GM18870 (cell line): ENCODE data around the gene LENG1.
"Not testable (repeated sequence)": the region's sequence is repeated elsewhere in the genome, so short reads cannot be mapped to it uniquely, and the experiment has no call there.

ENCODE experiments used
- ATAC-seq: cut with Tn5 transposase; IDR thresholded peaks from one replicate; pipeline ENCODE4 v1.9.1; 2021; ENCODE audit warnings: moderate library complexity; ENCODE audit not compliant: unreplicated experiment

LENG1 gene

DNA sequence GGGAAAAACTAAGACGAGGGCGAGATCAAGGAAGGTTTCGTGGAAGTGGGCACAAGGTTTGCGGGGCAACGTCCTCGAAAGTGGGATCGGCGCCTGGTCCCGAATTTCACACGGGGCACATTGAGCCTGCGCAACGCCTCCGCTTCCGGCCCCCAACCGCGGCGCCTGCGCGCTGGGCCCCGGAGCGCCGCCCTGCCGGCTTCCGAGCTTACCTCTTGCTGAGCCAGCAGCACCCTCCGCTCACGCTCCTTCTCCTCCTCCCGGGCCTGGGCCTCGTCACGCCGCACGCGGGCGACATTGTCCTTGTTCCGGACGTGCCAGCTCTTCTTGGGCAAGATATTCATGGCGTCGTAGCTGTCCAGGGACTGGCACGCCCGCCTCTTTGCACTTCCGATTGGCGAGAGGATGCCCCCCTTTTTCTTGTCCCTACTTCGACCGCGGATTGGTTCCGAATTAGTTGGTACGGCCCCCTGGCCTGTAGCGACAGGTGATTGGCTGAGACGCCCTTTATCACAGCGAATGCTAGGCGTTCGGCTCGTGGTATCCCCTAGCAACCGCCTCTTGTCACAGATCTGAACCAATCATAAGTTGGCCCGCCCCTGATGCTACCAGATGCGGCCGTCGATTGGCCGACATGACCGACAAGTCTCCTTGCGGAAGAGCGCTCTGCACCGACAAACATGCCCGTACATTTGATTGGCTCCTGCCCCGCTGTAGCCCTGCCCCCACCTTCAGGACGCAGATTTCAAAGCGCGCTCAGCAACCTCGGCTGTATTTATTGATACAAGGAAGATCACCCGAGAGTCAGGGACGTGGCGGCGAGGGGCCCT, at the start of gene LENG1:
Gene LENG1, minus strand, starts transcription at position 370 of the 830 bp plus-strand sequence. Its CDS starts 26 bp downstream, at position 344.
- peak; percentile 96 for ATAC-seq

DNA sequence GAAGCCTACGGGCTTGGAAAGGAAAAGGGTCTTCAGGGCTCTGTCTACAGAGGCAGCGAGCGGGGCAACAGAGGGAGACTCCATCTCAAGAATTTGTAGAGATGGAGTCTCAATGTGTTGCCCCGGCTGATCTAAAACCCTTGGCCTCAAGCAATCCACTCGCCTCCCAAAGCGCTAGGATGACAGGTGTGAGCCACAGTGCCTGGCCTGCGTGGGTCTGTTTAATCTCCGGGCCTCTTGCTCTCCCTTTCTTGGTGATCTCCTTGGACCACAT, 49.2 kb upstream of the LENG1 start:
- no peak for ATAC-seq

DNA sequence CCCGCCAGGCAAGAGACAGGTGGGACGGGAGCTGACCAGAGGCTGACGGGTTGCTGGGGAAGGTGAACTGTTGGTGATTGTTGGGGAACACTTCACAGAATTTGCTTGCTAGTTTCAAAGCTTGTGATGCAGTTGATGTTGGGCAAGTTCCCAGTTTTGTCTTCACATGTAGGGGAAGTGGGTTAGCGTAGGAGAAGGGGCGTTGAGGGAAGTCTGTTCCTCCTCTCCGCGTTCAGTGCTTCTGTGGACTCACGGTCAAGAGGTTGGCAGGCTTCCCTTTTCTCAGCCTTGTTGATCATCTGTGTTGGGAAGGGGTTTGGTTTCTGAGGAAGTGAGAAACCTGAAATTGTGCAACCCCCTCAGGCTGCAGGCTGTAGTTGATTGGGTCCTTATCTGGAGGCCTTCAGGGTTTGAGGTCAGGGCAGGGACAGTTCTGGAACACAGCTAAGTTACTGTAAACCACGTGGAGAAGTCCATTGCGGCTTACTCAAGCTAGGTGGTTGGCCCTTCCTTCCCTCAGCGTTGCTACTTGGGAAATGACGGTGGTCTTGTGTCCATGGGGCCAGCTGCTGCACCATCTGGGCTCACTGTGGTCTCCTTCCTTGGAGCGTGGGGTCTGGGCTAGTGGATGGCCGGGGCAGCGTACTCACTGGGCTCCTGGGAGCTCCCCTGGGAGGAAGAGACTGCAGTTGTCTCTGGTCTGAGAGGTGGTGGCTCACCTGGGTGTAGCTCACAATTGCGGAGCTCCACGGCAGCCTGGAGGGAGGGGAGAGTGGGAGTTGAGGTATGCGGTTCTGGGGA, 48.7 kb upstream of the LENG1 start:
- no peak for ATAC-seq

DNA sequence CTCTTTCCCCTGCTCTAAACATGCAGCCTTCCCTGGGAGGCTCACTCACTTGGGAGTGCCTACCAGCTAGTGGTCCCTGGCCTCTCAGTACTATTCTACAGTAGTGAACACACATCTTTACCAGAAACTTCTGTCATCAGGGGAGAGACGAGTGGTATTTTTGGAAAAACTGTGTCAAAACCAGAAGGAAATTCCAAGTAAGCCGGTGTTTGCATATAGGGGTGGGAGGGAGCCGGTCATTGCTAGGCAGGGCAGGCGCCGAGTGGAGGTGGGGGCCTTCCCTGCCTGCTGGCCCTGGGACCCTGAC, 48.1 kb upstream of the LENG1 start:
- no peak for ATAC-seq

DNA sequence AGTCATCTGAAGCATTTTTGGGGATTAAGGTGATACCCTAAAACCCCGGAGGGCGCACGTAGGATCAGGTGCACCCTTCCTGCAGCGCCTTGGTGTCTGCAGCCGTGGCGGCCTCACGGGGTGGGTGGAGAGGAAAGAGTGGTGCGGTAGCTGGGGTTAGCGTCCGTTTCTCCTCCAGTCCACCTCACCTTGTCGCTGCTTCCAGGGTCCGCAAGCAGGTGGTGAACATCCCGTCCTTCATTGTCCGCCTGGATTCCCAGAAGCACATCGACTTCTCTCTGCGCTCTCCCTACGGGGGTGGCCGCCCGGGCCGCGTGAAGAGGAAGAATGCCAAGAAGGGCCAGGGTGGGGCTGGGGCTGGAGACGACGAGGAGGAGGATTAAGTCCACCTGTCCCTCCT, 47.7 kb upstream of the LENG1 start:
- ATAC-seq: not testable (repeated sequence)

DNA sequence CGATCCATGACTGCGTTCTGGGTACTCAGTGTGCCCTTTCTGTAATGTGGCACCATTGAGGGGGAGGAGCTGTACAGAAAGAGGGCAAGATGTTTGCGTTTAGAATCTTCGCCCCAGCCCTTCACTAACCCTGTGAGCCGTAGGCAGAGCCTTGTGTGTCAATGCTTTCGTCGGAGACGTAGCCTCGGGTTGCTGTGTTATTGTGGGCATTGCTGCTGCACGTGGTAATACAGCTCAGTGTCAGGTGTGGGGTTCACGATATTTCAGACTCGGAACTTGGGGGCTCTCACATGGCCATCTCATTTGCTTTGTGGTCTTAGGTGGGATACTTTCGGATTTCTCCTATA, 47.3 kb upstream of the LENG1 start:
- no peak for ATAC-seq

DNA sequence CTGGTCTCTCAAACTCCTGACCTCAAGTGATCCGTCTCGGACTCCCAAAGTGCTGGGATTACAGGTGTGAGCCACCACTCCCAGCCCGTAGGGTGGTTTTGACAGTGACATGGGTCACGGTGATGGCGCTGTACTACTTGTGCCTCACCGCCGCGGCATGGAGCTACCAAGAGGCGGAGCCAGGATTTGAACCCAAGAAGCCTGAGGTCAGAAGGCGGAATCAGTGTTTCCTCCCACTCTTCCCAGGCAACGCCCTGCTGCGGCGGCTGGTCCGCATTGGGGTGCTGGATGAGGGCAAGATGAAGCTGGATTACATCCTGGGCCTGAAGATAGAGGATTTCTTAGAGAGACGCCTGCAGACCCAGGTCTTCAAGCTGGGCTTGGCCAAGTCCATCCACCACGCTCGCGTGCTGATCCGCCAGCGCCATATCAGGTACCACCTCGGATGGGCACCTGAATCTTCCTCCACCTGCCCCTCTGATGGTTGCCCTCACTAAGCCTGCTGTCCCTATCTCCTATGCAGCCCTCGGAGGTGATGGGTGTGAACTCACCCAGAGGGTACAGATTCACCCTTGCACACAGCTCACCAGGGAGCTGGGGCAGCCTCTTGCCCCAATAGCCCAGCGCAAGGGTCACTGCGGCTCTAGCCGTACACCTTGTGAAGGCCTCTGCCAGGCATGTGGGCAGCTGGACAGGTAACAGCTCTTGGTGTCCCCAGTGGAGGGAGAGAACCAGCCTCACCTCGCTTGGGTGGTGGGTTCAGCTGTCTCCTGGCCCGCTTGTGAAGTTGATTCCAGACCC, 46.7 kb upstream of the LENG1 start:
- ATAC-seq: no peak

DNA sequence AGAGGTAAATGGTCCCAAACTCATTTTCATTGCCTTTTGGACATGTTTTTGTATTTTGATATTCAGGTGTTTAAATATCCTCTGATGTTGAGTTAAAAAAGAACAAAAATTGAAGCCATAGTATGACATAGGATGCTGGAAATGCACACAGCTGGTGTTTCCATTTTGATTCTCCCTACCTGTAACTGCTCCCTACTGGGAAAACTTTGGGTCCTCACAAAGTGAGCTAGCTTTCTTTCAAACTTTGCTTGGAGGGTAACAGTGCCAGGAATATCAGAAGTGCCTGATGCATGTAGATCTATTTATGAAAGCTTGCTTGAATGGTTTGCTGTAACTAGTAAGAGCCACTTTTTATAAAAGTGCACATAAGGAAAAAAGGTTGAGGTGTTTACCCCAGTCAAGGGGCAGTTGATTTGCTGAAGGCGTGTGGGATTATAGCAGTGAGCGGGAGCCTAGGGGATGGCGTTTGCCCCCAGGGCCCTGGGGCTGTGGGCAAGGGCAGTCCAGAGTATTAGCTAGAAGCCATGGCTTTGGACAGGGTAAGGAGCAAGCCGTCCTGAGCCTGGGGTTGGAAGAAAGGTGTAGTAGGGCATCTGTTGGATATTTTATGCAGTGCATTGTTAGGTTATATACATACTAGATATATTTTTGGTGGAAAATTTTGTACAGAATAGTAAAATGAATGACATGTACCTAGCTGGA, 45.4 kb upstream of the LENG1 start:
- no peak for ATAC-seq

DNA sequence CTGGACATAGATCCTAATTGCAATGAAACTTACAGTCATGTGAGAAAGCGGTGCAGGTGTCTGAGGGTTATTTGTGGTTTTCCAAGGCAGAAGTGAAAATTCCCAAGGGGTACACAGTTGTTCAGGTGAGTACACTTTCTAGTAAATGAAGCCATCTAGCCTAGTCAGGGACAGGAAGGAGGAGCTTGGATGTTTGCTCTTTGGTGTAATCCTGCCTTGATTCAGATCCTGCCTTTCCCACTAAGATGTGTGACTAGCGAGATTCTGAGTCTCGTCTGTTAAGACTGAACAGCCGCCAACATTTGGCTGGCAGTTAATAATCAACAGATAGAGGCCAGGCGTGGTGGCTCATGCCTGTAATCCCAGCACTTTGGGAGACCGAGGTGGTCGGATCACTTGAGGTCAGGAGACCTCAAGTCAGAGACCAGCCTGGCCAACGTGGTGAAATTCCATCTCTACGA, 43.7 kb upstream of the LENG1 start:
- no peak for ATAC-seq

DNA sequence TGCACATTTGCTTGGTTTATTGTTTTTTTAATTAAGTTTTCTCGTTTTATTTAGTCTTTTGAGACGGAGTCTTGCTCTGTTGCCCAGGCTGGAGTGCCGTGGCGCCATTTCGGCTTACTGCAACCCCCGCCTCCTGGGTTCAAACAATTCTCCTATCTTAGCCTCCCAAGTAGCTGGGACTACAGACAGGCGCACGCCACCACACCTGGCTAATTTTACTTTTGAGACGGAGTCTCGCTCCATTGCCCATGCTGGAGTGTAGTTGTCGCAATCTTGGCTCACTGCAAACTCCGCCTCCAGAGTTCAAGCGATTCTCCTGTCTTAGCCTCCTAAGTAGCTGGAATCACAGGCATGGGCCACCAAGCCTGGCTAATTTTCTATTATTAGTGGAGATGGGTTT, 42.5 kb upstream of the LENG1 start:
- no peak for ATAC-seq

DNA sequence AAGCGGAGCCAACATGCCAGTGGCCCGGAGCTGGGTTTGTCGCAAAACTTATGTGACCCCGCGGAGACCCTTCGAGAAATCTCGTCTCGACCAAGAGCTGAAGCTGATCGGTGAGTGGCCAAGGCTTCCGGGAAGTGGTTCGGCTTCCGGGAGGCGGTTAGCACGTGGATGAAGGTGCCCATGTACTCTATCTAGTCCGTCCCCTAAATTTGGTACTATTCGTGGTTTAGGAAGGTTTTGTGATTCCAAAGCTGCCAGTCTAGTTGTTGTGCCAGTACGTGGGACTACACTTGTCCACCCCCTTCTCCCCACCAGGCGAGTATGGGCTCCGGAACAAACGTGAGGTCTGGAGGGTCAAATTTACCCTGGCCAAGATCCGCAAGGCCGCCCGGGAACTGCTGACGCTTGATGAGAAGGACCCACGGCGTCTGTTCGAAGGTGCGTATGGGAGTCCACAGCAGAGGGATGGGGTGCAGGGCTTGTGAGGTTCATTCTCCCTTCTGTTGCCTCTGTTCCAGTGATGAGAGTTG, 41.7 kb upstream of the LENG1 start:
- no peak for ATAC-seq

DNA sequence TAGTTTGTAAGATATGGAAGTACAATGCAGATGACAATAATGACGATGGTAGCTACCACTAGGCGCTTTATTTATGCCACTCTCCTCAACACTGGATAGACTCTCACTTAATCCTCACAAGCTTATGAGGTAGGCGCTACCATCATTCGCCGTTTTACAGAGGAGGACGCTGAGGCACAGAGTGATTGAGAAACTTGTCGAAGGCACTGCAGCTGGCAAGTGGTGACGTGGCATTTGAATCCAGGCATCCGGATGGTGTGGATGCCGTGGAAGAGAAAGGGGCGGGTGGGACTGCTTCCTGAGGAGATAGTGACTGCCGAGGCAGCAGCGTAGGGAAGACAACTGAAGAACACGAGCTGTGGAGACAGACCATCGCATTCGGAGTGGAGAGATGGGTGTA, 39.9 kb upstream of the LENG1 start:
- ATAC-seq: no peak

DNA sequence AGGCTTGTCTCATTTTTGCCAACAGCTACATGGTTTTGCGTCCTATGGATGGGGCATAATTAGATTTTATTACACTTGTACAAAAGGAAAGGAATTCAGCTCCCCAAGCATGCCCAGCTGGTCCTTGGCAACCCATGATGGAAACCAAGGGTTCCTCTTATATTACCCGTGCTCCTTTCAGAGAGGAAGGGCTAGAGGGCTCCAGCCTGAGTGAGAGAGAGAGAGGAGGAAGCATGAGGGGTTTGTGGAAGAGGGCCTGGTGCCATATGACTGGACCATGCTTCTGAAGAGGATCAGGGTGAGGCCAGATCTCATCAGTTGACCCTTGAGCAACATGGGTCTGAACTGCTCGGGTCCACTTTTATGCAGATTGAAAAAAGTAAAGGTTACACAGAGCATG, 37.6 kb upstream of the LENG1 start:
- ATAC-seq: no peak

DNA sequence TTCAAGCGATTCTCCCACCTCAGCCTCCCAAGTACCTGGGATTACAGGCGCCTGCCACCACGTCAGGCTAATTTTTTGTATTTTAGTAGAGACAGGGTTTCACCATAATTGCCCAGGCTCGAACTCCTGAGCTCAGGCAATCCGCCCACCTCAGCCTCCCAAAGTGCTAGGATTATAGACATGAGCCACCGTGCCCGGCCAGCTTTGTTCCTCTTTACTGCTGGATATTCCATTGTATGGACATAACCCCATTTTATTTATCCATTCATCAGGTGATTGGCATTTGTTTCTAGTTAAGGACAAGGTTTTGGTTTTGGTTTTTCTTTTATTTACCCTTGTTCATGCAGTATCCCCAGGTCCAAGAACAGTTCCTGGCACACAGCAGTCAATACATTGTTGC, 37.0 kb upstream of the LENG1 start:
- no peak for ATAC-seq

DNA sequence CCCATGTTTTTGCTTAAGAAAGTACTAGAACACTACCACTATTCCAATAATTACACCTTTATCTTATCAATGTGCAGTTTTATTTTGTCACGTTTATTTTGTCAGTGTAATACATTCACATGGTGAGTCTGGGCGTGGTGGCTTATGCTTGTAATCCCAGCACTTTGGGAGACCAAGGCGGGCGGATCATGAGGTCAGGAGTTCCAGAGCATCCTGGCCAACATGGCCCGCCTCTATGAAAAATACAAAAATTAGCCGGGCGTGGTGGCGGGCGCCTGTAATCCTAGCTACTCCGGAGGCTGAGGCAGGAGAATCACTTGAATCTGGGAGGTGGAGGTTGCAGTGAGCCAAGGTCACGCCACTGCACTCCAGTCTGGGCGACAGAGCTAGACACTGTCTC, 34.9 kb upstream of the LENG1 start:
- not testable (repeated sequence) for ATAC-seq

DNA sequence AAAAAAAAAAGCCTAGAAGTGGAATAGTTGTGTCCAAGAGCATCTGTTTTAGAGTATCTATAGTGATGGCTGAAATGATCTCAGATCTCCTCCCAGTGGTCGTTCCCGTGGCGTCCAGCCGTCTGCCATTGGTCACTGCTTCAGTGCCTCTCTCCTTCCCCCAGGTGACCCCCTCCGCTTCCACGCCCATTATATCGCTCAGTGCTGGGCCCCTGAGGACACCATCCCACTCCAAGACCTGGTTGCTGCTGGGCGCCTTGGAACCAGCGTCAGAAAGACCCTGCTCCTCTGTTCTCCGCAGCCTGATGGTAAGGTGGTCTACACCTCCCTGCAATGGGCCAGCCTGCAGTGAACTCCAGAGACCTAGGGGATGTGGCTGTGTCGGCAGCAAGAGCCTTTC, 33.5 kb upstream of the LENG1 start:
- ATAC-seq: no peak

DNA sequence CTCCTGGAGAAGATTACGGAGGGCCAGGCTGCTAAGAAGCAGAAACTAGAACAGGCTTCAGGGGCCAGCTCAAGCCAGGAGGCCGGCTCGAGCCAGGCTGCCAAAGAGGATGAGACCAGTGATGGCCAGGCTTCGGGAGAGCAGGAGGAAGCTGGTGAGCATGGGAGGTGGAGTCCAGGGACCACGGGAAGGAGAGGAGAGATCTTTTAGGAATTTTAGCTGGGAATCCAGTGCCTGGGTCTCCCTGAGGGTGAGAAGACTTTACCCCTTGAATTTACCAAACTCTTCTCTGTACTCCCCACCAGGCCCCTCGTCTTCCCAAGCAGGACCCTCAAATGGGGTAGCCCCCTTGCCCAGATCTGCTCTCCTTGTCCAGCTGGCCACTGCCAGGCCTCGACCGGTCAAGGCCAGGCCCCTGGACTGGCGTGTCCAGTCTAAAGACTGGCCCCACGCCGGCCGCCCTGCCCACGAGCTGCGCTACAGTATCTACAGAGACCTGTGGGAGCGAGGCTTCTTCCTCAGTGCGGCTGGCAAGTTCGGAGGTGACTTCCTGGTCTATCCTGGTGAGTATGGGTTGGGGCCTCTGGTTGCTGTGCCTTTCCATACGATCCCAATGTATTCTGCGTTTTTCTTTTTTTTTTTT, 32.4 kb upstream of the LENG1 start:
- ATAC-seq: no peak

DNA sequence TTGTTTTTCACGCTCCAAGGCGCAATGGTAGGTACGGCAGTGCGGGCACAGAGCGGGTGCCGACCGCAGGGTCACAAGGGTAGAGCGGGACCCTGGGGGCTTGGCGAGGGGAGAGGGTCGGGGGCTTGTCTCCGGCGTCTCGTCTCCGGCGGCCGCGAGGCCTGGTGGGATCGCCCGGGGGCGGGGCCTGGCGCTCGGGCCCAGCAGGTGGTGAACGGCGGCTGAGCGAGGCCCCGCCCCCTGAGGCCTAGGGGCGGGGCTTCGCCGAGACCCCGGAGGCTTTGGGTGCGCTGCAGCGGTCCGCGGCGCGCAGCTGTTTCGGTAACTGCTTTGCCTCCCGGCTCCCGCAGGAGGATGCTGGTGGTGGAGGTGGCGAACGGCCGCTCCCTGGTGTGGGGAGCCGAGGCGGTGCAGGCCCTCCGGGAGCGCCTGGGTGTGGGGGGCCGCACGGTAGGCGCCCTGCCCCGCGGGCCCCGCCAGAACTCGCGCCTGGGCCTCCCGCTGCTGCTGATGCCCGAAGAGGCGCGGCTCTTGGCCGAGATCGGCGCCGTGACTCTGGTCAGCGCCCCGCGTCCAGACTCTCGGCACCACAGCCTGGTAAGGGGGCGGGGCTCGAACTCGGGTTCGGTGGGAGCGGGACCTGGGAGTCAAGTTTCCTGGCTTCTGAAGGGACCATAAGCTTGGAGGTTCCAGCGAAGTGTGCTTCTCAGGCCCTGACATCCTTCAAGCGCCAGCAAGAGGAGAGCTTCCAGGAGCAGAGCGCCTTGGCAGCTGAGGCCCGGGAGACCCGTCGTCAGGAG, 31.7 kb upstream of the LENG1 start, which contains the start of gene TSEN34:
Gene TSEN34, plus strand, starts transcription at position 298 of the 800 bp plus-strand sequence. Its CDS starts 57 bp downstream, at position 355.
- peak; percentile 14 for ATAC-seq

DNA sequence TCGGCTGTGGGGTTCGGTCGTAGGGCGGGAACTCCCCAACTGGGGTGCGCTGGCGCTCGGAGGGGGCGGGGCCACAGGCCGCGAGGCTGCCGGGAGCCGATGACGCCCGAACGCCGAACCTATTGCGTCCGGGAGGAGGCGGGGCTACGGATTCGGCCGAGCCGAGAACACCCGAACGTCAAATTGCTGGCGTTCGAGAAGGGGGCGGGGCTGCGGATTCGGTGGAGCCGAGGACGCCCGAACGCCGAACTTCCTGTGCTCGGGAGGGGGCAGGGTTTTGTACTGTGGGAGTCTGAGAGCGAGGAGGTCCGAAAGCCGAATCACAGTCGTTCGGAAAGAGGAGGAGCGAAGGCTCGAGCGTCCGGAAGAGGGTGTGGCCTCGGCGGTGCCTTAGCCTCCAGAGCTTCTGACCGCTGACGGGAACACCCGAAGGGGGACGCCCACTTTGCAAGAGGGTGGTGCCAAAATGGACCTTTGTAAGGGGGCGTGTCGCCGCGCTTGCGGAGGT, 31.0 kb upstream of the LENG1 start:
- peak; percentile 35 for ATAC-seq
